ENCODE data around the gene KIF1B.

DNA sequence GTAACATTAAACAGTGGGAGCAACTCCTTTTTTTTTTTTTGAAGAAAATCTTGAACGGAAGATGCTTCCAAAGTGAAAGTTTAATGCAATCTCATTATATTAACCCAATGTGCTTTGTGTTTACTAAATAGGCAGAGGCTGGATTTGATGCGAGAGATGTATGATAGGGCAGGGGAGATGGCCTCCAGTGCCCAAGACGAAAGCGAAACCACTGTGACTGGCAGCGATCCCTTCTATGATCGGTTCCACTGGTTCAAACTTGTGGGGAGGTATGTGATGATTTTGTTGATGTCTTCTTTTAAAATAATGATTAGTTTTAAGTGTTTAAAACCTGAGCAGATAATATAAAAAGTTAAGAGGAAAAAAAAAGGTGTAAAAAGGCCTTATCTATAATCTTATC lies 114.3 kb downstream of the KIF1B start:
- TF ChIP-seq CTCF (IDR thresholded peaks at IDR 0.05), result no peak
- no peak for TF ChIP-seq EZH2 (IDR thresholded peaks at IDR 0.05; ENCODE audit: borderline replicate concordance, insufficient read depth, low read depth, low read length, poor library complexity, severe bottlenecking)

All from B cell (primary cell).